Osteoblast (primary cell): ENCODE results near the gene PIK3R3. TPM values are rescaled to one million over a fixed set of nuclear protein-coding genes. Genes with fewer than 3 reads are reported as not detected.

ENCODE experiments used
- DNase-seq: peaks from one replicate; pipeline ENCODE4 v3.0.0; 2011; ENCODE audit warnings: low spot score, mixed read lengths; ENCODE audit not compliant: insufficient read length; ENCODE audit errors: missing footprints
- H2AFZ ChIP-seq: 2 replicates; pipeline ENCODE4 v1.6.0; 2011; ENCODE audit warnings: mild to moderate bottlenecking, low read length
- H3K27ac ChIP-seq: 2 replicates; pipeline ENCODE4 v1.5.1; 2011; ENCODE audit warnings: mild to moderate bottlenecking, low read depth, low read length, moderate library complexity
- H3K27me3 ChIP-seq: 2 replicates; pipeline ENCODE4 v1.6.0; 2012; ENCODE audit warnings: mild to moderate bottlenecking, control low read depth, inconsistent platforms, low read length, moderate library complexity; ENCODE audit not compliant: insufficient read depth
- H3K36me3 ChIP-seq: 2 replicates; pipeline ENCODE4 v1.5.1; 2011; ENCODE audit warnings: mild to moderate bottlenecking, low read length, control low read depth, moderate library complexity; ENCODE audit not compliant: insufficient read depth
- H3K4me1 ChIP-seq: 2 replicates; pipeline ENCODE4 v1.5.1; 2011; ENCODE audit warnings: mild to moderate bottlenecking, low read length, control low read depth, moderate library complexity; ENCODE audit not compliant: insufficient read depth
- H3K4me2 ChIP-seq: 2 replicates; pipeline ENCODE4 v1.6.0; 2011; ENCODE audit warnings: mild to moderate bottlenecking, low read length; ENCODE audit not compliant: insufficient read depth
- H3K4me3 ChIP-seq: fragments of 200-600 bp; sonication (generic); 3 replicates; pipeline ENCODE4 v1.5.1; 2012; ENCODE audit warnings: mild to moderate bottlenecking, low read length, inconsistent platforms; ENCODE audit not compliant: insufficient read depth
- H3K79me2 ChIP-seq: 2 replicates; pipeline ENCODE4 v1.6.0; 2012; ENCODE audit warnings: mild to moderate bottlenecking, low read length, control low read depth, inconsistent platforms; ENCODE audit not compliant: insufficient read depth
- H3K9me3 ChIP-seq: 2 replicates; pipeline ENCODE4 v1.5.1; 2011; ENCODE audit warnings: low read depth, low read length, control low read depth
- H4K20me1 ChIP-seq: 2 replicates; pipeline ENCODE4 v1.6.0; 2012; ENCODE audit warnings: mild to moderate bottlenecking, low read length, control low read depth; ENCODE audit not compliant: insufficient read depth
- total RNA-seq: library from RNA; depleted of rRNA; stranded (reverse); fragments of >200 nt; gene quantifications from 2 replicates; pipeline ENCODE4 v1.2.3, GENCODE V29; 2012
- TF ChIP-seq, protein P1 (sequence below): IDR thresholded peaks from 2 replicates; pipeline ENCODE4 v1.5.1; 2011; ENCODE audit warnings: mild to moderate bottlenecking, low read depth, low read length, moderate library complexity; ENCODE audit errors: extremely low read depth

The PIK3R3 gene
- total RNA-seq, 1 donor, result 4.0 TPM

DNA sequence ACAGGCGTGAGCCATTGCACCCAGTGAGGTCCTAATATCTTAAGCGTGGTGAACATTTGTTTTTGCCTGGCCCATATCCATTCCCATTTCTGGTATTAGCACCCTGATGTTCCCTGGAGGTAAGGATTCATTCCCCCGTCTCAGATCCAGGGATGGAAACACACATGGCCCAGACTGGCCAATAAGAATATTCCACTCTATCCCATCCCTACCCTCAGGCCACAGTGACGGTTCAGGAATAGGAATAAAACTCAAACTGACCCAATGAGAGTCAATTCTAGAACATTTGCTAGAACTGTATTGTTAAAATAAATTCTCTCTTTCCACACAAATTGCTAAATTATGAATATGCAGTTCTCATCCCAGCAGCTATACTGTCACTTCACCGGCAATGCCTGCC, 76.1 kb downstream of the PIK3R3 start:
- no peaks in the 10 kb centered on the region for H3K27me3 ChIP-seq
- no peak overlapping the region for H3K27ac ChIP-seq
- H3K36me3 ChIP-seq, result no peaks in the 10 kb centered on the region
- TF ChIP-seq, protein P1, sequence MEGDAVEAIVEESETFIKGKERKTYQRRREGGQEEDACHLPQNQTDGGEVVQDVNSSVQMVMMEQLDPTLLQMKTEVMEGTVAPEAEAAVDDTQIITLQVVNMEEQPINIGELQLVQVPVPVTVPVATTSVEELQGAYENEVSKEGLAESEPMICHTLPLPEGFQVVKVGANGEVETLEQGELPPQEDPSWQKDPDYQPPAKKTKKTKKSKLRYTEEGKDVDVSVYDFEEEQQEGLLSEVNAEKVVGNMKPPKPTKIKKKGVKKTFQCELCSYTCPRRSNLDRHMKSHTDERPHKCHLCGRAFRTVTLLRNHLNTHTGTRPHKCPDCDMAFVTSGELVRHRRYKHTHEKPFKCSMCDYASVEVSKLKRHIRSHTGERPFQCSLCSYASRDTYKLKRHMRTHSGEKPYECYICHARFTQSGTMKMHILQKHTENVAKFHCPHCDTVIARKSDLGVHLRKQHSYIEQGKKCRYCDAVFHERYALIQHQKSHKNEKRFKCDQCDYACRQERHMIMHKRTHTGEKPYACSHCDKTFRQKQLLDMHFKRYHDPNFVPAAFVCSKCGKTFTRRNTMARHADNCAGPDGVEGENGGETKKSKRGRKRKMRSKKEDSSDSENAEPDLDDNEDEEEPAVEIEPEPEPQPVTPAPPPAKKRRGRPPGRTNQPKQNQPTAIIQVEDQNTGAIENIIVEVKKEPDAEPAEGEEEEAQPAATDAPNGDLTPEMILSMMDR, result no peak
- H3K4me1 ChIP-seq, result no peaks in the 10 kb centered on the region
- no peak overlapping the region for H2AFZ ChIP-seq
- no peak overlapping the region for H3K4me3 ChIP-seq
- no peaks in the 10 kb centered on the region for H3K9me3 ChIP-seq
- H3K4me2 ChIP-seq, result no peak overlapping the region
- no peak for DNase-seq
- no peaks in the 10 kb centered on the region for H3K79me2 ChIP-seq
- H4K20me1 ChIP-seq, result no peaks in the 10 kb centered on the region

GRCh38 chr1:46053734-46054133, 78.7 kb downstream of the PIK3R3 start:
- no peaks in the 10 kb centered on the region for H3K4me1 ChIP-seq
- H3K4me3 ChIP-seq, result no peak overlapping the region
- H3K27me3 ChIP-seq, result no peaks in the 10 kb centered on the region
- H2AFZ ChIP-seq, result no peak overlapping the region
- no peak for DNase-seq
- no peaks in the 10 kb centered on the region for H3K36me3 ChIP-seq
- H3K4me2 ChIP-seq, result no peak overlapping the region
- no peaks in the 10 kb centered on the region for H4K20me1 ChIP-seq
- TF ChIP-seq, protein P1, result no peak
- H3K27ac ChIP-seq, result no peak overlapping the region
- H3K9me3 ChIP-seq, result no peaks in the 10 kb centered on the region
- H3K79me2 ChIP-seq, result no peaks in the 10 kb centered on the region

GRCh38 chr1:46044116-46044515, 88.3 kb downstream of the PIK3R3 start:
- H3K27me3 ChIP-seq, result no peaks in the 10 kb centered on the region
- H4K20me1 ChIP-seq, result no peaks in the 10 kb centered on the region
- no peak overlapping the region for H3K27ac ChIP-seq
- no peak overlapping the region for H3K4me3 ChIP-seq
- no peak overlapping the region for H2AFZ ChIP-seq
- no peak overlapping the region for H3K4me2 ChIP-seq
- DNase-seq, result no peak
- TF ChIP-seq, protein P1, result no peak
- no peaks in the 10 kb centered on the region for H3K4me1 ChIP-seq
- no peaks in the 10 kb centered on the region for H3K36me3 ChIP-seq
- no peaks in the 10 kb centered on the region for H3K79me2 ChIP-seq
- no peaks in the 10 kb centered on the region for H3K9me3 ChIP-seq

DNA sequence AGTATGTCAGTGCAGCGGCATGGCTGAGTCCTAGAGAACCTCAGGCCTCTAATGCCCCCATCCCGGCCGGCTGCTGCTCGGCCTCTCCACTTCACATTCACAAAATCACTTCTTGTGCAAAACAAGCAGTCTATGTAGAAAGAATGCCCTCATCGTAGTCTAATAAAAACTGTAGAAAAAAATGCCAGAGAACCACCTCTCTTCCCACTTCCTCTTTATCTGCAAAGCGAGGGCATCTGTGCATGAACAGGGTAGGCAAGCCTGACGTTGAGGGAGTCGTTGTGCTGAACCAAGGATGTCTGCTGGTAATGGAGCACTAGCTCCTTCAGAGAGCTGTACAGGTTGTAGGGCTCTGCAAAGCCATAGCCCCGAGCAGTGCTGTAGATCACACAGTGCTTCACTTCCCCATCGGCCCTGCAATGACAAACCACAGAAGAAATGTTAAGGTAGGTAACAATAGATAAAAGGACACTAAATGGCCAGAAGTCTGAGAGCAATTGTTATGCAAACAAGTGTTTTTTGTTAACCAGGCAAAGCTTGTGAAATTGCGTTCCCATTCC, 88.9 kb downstream of the PIK3R3 start:
- Histone ChIP-seq H3K4me2 (no peak overlapping the region), H3K9me3 (no peaks in the 10 kb centered on the region), H3K27ac (no peak overlapping the region), H3K79me2 (no peaks in the 10 kb centered on the region), H3K36me3 (no peaks in the 10 kb centered on the region), H4K20me1 (no peaks in the 10 kb centered on the region), H2AFZ (no peak overlapping the region), H3K4me1 (no peaks in the 10 kb centered on the region), H3K27me3 (no peaks in the 10 kb centered on the region), H3K4me3 (no peak overlapping the region)
- TF ChIP-seq, protein P1, result no peak
- no peak for DNase-seq
